Sigmoid colon (tissue), 4 donors: ENCODE data around the gene PCED1B.

ENCODE experiments used
- POLR2AphosphoS5 ChIP-seq, 4 donors: sonication (generic); formaldehyde crosslinking; IDR thresholded peaks; one replicate each; pipeline ENCODE4 v1.6.1; 2017; ENCODE audit warnings: antibody characterized with exemption in 4 of 4
- TF ChIP-seq, protein P1 (sequence below), 4 experiments: fragments of 450-650 bp in 3 of 4; fragments of 200-600 bp in 1 of 4; IDR thresholded peaks; one replicate each; pipeline ENCODE4 v1.5.1; 2016 to 2019; ENCODE audit warnings: antibody characterized with exemption in 4 of 4, mild to moderate bottlenecking in 3 of 4, moderate library complexity in 2 of 4

DNA sequence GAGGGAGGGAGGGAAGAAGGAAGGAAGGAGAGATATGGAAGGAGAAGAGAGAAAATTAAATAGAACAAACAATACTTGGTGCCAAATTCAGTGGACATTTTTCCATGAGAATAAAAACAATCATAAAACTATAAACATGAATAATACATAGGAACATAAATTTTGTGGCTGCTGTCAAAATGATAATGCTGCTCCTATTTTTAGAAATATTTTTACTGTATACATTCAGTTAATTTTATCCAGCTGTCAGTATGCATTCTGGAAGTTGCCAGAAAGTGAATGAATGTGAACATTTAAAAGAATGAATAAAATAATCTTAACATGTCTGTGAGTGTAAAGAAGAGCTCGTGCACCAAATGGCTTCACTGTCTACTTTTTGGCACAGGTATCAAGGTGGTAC, 13.9 kb upstream of the PCED1B start:
- TF ChIP-seq, protein P1, sequence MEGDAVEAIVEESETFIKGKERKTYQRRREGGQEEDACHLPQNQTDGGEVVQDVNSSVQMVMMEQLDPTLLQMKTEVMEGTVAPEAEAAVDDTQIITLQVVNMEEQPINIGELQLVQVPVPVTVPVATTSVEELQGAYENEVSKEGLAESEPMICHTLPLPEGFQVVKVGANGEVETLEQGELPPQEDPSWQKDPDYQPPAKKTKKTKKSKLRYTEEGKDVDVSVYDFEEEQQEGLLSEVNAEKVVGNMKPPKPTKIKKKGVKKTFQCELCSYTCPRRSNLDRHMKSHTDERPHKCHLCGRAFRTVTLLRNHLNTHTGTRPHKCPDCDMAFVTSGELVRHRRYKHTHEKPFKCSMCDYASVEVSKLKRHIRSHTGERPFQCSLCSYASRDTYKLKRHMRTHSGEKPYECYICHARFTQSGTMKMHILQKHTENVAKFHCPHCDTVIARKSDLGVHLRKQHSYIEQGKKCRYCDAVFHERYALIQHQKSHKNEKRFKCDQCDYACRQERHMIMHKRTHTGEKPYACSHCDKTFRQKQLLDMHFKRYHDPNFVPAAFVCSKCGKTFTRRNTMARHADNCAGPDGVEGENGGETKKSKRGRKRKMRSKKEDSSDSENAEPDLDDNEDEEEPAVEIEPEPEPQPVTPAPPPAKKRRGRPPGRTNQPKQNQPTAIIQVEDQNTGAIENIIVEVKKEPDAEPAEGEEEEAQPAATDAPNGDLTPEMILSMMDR (IDR thresholded peaks at IDR 0.05), result no peak
- TF ChIP-seq POLR2AphosphoS5 (IDR thresholded peaks at IDR 0.05), result peak in 1 of 4 donors; percentile 45
